Neural cell (in vitro differentiated cells): ENCODE results near the gene KRT85. TPM values are rescaled to one million over a fixed set of nuclear protein-coding genes. Genes with fewer than 3 reads are reported as not detected.
"Not testable (repeated sequence)": the region's sequence is repeated elsewhere in the genome, so short reads cannot be mapped to it uniquely, and the experiment has no call there.

Experiments
- H2AFZ ChIP-seq: fragments of 200-600, 300-800 bp; sonication (generic), shearing (Covaris generic); 2 replicates; pipeline ENCODE4 v1.6.0; 2014; ENCODE audit warnings: low read depth, mild to moderate bottlenecking, antibody characterized with exemption, low read length, moderate library complexity
- H3F3A ChIP-seq: fragments of 200-600 bp; shearing (Covaris generic); 2 replicates; pipeline ENCODE4 v1.6.1; 2016; ENCODE audit warnings: mild to moderate bottlenecking, moderate library complexity, mixed read lengths, antibody characterized with exemption, low read length; ENCODE audit not compliant: insufficient read depth, poor library complexity, severe bottlenecking
- H3K27ac ChIP-seq: fragments of 200-600, 300-800 bp; sonication (generic), shearing (Covaris generic); 2 replicates; pipeline ENCODE4 v1.5.1; 2014; ENCODE audit warnings: mild to moderate bottlenecking, low read length, moderate library complexity
- H3K27me3 ChIP-seq: fragments of 300-800, 200-600 bp; sonication (generic), shearing (Covaris generic); 2 replicates; pipeline ENCODE4 v1.6.0; 2014; ENCODE audit warnings: mild to moderate bottlenecking, low read depth, low read length, moderate library complexity; ENCODE audit not compliant: insufficient read depth
- H3K36me3 ChIP-seq: fragments of 300-800, 200-600 bp; sonication (generic), shearing (Covaris generic); 2 replicates; pipeline ENCODE4 v1.5.1; 2014; ENCODE audit warnings: mild to moderate bottlenecking, antibody characterized with exemption, low read length, moderate library complexity; ENCODE audit not compliant: insufficient read depth
- H3K4me2 ChIP-seq: fragments of 300-800, 200-600 bp; sonication (generic), shearing (Covaris generic); 2 replicates; pipeline ENCODE4 v1.6.0; 2014; ENCODE audit warnings: mild to moderate bottlenecking, low read length
- H3K4me3 ChIP-seq: fragments of 300-800, 200-600 bp; sonication (generic), shearing (Covaris generic); 2 replicates; pipeline ENCODE4 v1.5.1; 2014; ENCODE audit warnings: mild to moderate bottlenecking, low read length, moderate library complexity
- H3K79me2 ChIP-seq: fragments of 200-600 bp; shearing (Covaris generic); replicated peaks from 2 replicates; pipeline ENCODE4 v1.6.0; 2014; ENCODE audit warnings: mild to moderate bottlenecking, low read length, moderate library complexity; ENCODE audit not compliant: insufficient read depth
- H3K9ac ChIP-seq: fragments of 300-800, 200-600 bp; sonication (generic), shearing (Covaris generic); 2 replicates; pipeline ENCODE4 v1.6.1; 2016; ENCODE audit warnings: mild to moderate bottlenecking, low read length, mixed read lengths
- H3K9me2 ChIP-seq: fragments of 200-600 bp; shearing (Covaris generic); 2 replicates; pipeline ENCODE4 v1.6.1; 2016; ENCODE audit warnings: mild to moderate bottlenecking, low read length, mixed read lengths; ENCODE audit not compliant: insufficient read depth
- H3K9me3 ChIP-seq: fragments of 200-600, 300-800 bp; sonication (generic), shearing (Covaris generic); 2 replicates; pipeline ENCODE4 v1.6.1; 2016; ENCODE audit warnings: mild to moderate bottlenecking, mixed run types, low read length, moderate library complexity, mixed read lengths
- H4K20me1 ChIP-seq: fragments of 200-600 bp; shearing (Covaris generic); 2 replicates; pipeline ENCODE4 v1.6.1; 2016; ENCODE audit warnings: mild to moderate bottlenecking, mixed run types; ENCODE audit not compliant: insufficient read depth
- CTCF ChIP-seq: fragments of 450-650 bp; IDR thresholded peaks from 2 replicates; pipeline ENCODE4 v1.5.1; 2014; ENCODE audit warnings: antibody characterized with exemption, mild to moderate bottlenecking, moderate library complexity; ENCODE audit not compliant: poor library complexity, severe bottlenecking
- EP300 ChIP-seq: fragments of 450-650 bp; conservative IDR thresholded peaks from 2 replicates; pipeline ENCODE4 v1.6.1; 2014; ENCODE audit warnings: antibody characterized with exemption, mild to moderate bottlenecking, moderate library complexity; ENCODE audit not compliant: poor library complexity, severe bottlenecking
- EZH2 ChIP-seq: fragments of 200-600, 300-800 bp; shearing (Covaris generic), sonication (generic); IDR thresholded peaks from 2 replicates; pipeline ENCODE4 v1.6.1; 2014; ENCODE audit warnings: antibody characterized with exemption, low read length, borderline replicate concordance, mild to moderate bottlenecking; ENCODE audit not compliant: insufficient read depth, poor library complexity, severe bottlenecking
- MXI1 ChIP-seq: fragments of 450-650 bp; conservative IDR thresholded peaks from 2 replicates; pipeline ENCODE4 v1.6.1; 2014; ENCODE audit warnings: antibody characterized with exemption, mild to moderate bottlenecking; ENCODE audit not compliant: poor library complexity, severe bottlenecking
- POLR2AphosphoS5 ChIP-seq: IDR thresholded peaks from 2 replicates; pipeline ENCODE4 v1.6.1; 2012
- RAD21 ChIP-seq: fragments of 450-650 bp; conservative IDR thresholded peaks from 2 replicates; pipeline ENCODE4 v1.6.1; 2014; ENCODE audit warnings: antibody characterized with exemption, mild to moderate bottlenecking, moderate library complexity
- REST ChIP-seq: IDR thresholded peaks from 2 replicates; pipeline ENCODE4 v1.6.1; 2012; ENCODE audit warnings: borderline replicate concordance
- SMC3 ChIP-seq: fragments of 450-650 bp; conservative IDR thresholded peaks from 2 replicates; pipeline ENCODE4 v1.6.1; 2014; ENCODE audit warnings: antibody characterized with exemption, mild to moderate bottlenecking, moderate library complexity; ENCODE audit not compliant: poor library complexity
- TAF1 ChIP-seq: IDR thresholded peaks from 2 replicates; pipeline ENCODE4 v1.6.1; 2012; ENCODE audit warnings: low read depth
- polyA plus RNA-seq: library from polyadenylated mRNA; depleted of rRNA; stranded (reverse); fragments of >200 nt; gene quantifications from 2 replicates; pipeline ENCODE4 v1.2.3, GENCODE V29; 2014

KRT85 gene
- polyA plus RNA-seq, 1 donor from 2014 or later: not detected

- TF ChIP-seq SMC3 (no peak), POLR2AphosphoS5 (no peak), MXI1 (no peak), EZH2 (no peak), RAD21 (no peak), TAF1 (no peak), EP300 (no peak), CTCF (no peak), REST (no peak)
- no peaks in the 10 kb centered on the region for H3K27me3 ChIP-seq
Observed at GRCh38 chr12:52316290-52316689, 51.0 kb downstream of the KRT85 start.

GRCh38 chr12:52315721-52316120 is 51.6 kb downstream of the KRT85 start:
- not testable (repeated sequence) for H2AFZ ChIP-seq, H3K9ac ChIP-seq, H3F3A ChIP-seq, H3K9me3 ChIP-seq, H3K4me2 ChIP-seq, H3K27me3 ChIP-seq, H3K36me3 ChIP-seq, H3K4me3 ChIP-seq, H3K27ac ChIP-seq, H4K20me1 ChIP-seq, H3K9me2 ChIP-seq, H3K79me2 ChIP-seq

More at GRCh38 chr12:52316290-52316689, 51.0 kb downstream of the KRT85 start:
- Histone ChIP-seq H3K9me3 (no peaks in the 10 kb centered on the region), H3K4me2 (no peak overlapping the region), H2AFZ (no peak overlapping the region), H3K27ac (no peak overlapping the region), H3K79me2 (no peaks in the 10 kb centered on the region), H3K4me3 (no peak overlapping the region), H3K9me2 (no peaks in the 10 kb centered on the region), H3F3A (no peaks in the 10 kb centered on the region), H3K36me3 (no peaks in the 10 kb centered on the region), H3K9ac (no peak overlapping the region), H4K20me1 (no peaks in the 10 kb centered on the region)

GRCh38 chr12:52314511-52314910 is 52.8 kb downstream of the KRT85 start:
- Histone ChIP-seq H3F3A (no peaks in the 10 kb centered on the region), H3K9ac (no peak overlapping the region), H3K9me3 (no peaks in the 10 kb centered on the region), H3K4me2 (no peak overlapping the region), H3K4me3 (no peak overlapping the region), H2AFZ (no peak overlapping the region), H3K27me3 (peaks cover 8% of the 10 kb centered on the region), H3K9me2 (no peaks in the 10 kb centered on the region), H4K20me1 (no peaks in the 10 kb centered on the region), H3K27ac (no peak overlapping the region), H3K36me3 (no peaks in the 10 kb centered on the region), H3K79me2 (no peaks in the 10 kb centered on the region)
- TF ChIP-seq POLR2AphosphoS5 (no peak), CTCF (no peak)
